SK-N-MC (cell line): ENCODE results near the gene IGF2BP3.

Experiments used
- EZH2 ChIP-seq: fragments of 200-600 bp; sonication (generic); IDR thresholded peaks from one replicate; pipeline ENCODE4 v1.6.1; 2017; ENCODE audit warnings: antibody characterized with exemption
- FOXP2 ChIP-seq: optimal IDR thresholded peaks from 2 replicates; pipeline ENCODE3; 2011; ENCODE audit warnings: mild to moderate bottlenecking, moderate library complexity; ENCODE audit not compliant: insufficient read depth; ENCODE audit errors: extremely low read length, control extremely low read depth
- POLR2AphosphoS5 ChIP-seq: IDR thresholded peaks from 2 replicates; pipeline ENCODE4 v1.6.1; 2012; ENCODE audit warnings: mild to moderate bottlenecking, low read depth, low read length, borderline replicate concordance

GRCh38 chr7:23335621-23336020 lies 134.7 kb downstream of the IGF2BP3 start:
- TF ChIP-seq POLR2AphosphoS5 (no peak), EZH2 (no peak), FOXP2 (no peak)
